ENCODE results near the gene KCNK10. TPM values are rescaled to one million over a fixed set of nuclear protein-coding genes. Genes with fewer than 3 reads are reported as not detected.

Gene KCNK10
- total and polyA plus RNA-seq, 2 donors (not counting 1 experiment from before 2014, with no cell fraction given): 0.20 TPM; not detected in 1

DNA sequence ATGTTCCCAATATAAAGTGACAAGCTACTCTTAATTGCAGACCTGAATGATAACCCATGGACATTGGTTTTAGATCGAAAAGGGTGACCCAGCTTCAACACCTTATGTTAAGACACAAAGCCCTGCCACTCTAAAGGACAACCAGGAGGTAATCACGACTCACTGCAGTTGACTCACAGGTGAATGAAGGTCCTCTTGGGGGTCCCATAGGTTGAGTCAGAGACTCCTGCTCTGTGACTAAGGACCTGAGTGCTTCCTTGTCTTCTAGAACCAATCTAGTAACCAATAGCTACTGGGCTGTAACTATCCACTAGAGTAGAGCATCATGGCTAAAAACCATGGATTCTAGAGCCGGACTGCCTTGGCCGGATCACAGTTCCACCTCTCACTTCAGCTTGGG is 73.8 kb downstream of the KCNK10 start:
- Histone ChIP-seq H3K9ac (ENCODE audit: low read length) (no peak overlapping the region), H3K4me2 (replicated peaks; ENCODE audit: low read depth, low read length, poor library complexity, severe bottlenecking) (no peak overlapping the region), H2AFZ (ENCODE audit: insufficient read depth, low read depth, low read length, poor library complexity, severe bottlenecking) (no peak overlapping the region), H3K79me2 (ENCODE audit: control insufficient read depth, insufficient read depth, low read length) (no peaks in the 10 kb centered on the region), H3K4me1 (ENCODE audit: control insufficient read depth in 2 of 2, insufficient read depth in 2 of 2, low read length in 2 of 2) (no peaks in the 10 kb centered on the region), H3K27me3 (replicated peaks in 1 of 4; ENCODE audit: control extremely low read depth in 1 of 4, control insufficient read depth in 3 of 4, insufficient read depth in 4 of 4, low read length in 3 of 4) (no peaks in the 10 kb centered on the region), H3K36me3 (replicated peaks in 1 of 2; ENCODE audit: control extremely low read depth in 1 of 2, control insufficient read depth in 1 of 2, extremely low read depth in 1 of 2, insufficient read depth in 2 of 2, low read length in 1 of 2) (no peaks in the 10 kb centered on the region), H3K27ac (ENCODE audit: low read length in 2 of 2) (no peak overlapping the region), H3K4me3 (ENCODE audit: control extremely low read depth in 1 of 5, extremely low read depth in 1 of 5, insufficient read depth in 1 of 5, low read depth in 2 of 5, low read length in 4 of 5) (no peak overlapping the region), H4K20me1 (ENCODE audit: control insufficient read depth, insufficient read depth, low read length, poor library complexity, severe bottlenecking) (no peaks in the 10 kb centered on the region), H3K9me3 (ENCODE audit: control extremely low read depth in 1 of 3, control insufficient read depth in 2 of 3, insufficient read depth in 1 of 3, low read length in 2 of 3) (peaks cover 0 to 5% (median 0%) of the 10 kb centered on the region in 3 donors)
- no peak overlapping the region for H3K27ac Mint-ChIP-seq
- no peak for ATAC-seq (ENCODE audit: low read depth)
- ChIA-PET CTCF (interaction anchor here (0.7 to 1.2 kb wide), 2 partner anchors 66 to 81 kb away, joined by 3 to 5 read pairs; no protein-coding TSS in a partner anchor), POLR2A (no interaction called here)
- peaks cover 13% of the 10 kb centered on the region for H3K27me3 Mint-ChIP-seq
- H3K4me3 Mint-ChIP-seq: no peak overlapping the region
- intact Hi-C loops (cut with micrococcal nuclease): no loop called here
- WGBS (ENCODE audit: insufficient coverage): 92% methylated on average over 2 of the region's 4 CpGs
- no peaks in the 10 kb centered on the region for H3K4me1 Mint-ChIP-seq
- no peak for TF ChIP-seq EZH2 (IDR thresholded peaks at IDR 0.05; ENCODE audit: borderline replicate concordance, insufficient read depth, low read depth, low read length, poor library complexity, severe bottlenecking)
- TF ChIP-seq, protein P1, sequence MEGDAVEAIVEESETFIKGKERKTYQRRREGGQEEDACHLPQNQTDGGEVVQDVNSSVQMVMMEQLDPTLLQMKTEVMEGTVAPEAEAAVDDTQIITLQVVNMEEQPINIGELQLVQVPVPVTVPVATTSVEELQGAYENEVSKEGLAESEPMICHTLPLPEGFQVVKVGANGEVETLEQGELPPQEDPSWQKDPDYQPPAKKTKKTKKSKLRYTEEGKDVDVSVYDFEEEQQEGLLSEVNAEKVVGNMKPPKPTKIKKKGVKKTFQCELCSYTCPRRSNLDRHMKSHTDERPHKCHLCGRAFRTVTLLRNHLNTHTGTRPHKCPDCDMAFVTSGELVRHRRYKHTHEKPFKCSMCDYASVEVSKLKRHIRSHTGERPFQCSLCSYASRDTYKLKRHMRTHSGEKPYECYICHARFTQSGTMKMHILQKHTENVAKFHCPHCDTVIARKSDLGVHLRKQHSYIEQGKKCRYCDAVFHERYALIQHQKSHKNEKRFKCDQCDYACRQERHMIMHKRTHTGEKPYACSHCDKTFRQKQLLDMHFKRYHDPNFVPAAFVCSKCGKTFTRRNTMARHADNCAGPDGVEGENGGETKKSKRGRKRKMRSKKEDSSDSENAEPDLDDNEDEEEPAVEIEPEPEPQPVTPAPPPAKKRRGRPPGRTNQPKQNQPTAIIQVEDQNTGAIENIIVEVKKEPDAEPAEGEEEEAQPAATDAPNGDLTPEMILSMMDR (IDR thresholded peaks at IDR 0.05): no peak
- no peak for DNase-seq
- no peaks in the 10 kb centered on the region for H3K9me3 Mint-ChIP-seq (ENCODE audit: insufficient read depth)

DNA sequence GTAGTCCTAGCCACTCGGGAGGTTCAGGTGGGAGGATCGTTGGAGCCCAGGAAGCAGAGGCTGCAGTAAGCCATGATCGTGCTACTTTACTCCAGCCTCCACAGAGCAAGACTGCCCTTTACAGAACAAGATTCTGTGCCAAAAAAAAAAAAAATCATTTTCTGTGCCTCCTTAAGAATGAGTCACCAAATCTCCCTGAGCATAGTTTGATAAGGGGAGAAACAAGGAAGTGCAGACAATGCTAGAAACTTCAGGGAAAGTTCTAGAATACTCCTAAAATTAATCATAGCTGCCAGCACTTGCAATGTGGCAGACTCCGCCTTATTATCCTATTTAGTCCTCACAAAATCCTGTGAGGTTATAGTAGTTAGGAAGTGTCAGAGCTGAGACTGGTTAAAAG is 74.5 kb downstream of the KCNK10 start:
- Histone ChIP-seq H3K27me3 (replicated peaks in 1 of 4; ENCODE audit: control extremely low read depth in 1 of 4, control insufficient read depth in 3 of 4, insufficient read depth in 4 of 4, low read length in 3 of 4) (no peaks in the 10 kb centered on the region), H3K36me3 (replicated peaks in 1 of 2; ENCODE audit: control extremely low read depth in 1 of 2, control insufficient read depth in 1 of 2, extremely low read depth in 1 of 2, insufficient read depth in 2 of 2, low read length in 1 of 2) (no peaks in the 10 kb centered on the region), H3K27ac (ENCODE audit: low read length in 2 of 2) (no peak overlapping the region), H3K4me2 (replicated peaks; ENCODE audit: low read depth, low read length, poor library complexity, severe bottlenecking) (no peak overlapping the region), H3K9me3 (ENCODE audit: control extremely low read depth in 1 of 3, control insufficient read depth in 2 of 3, insufficient read depth in 1 of 3, low read length in 2 of 3) (peaks cover 0 to 2% (median 0%) of the 10 kb centered on the region in 3 donors), H2AFZ (ENCODE audit: insufficient read depth, low read depth, low read length, poor library complexity, severe bottlenecking) (no peak overlapping the region), H3K4me1 (ENCODE audit: control insufficient read depth in 2 of 2, insufficient read depth in 2 of 2, low read length in 2 of 2) (no peaks in the 10 kb centered on the region), H3K4me3 (ENCODE audit: control extremely low read depth in 1 of 5, extremely low read depth in 1 of 5, insufficient read depth in 1 of 5, low read depth in 2 of 5, low read length in 4 of 5) (no peak overlapping the region), H4K20me1 (ENCODE audit: control insufficient read depth, insufficient read depth, low read length, poor library complexity, severe bottlenecking) (no peaks in the 10 kb centered on the region), H3K9ac (ENCODE audit: low read length) (no peak overlapping the region), H3K79me2 (ENCODE audit: control insufficient read depth, insufficient read depth, low read length) (no peaks in the 10 kb centered on the region)
- H3K4me1 Mint-ChIP-seq: no peaks in the 10 kb centered on the region
- intact Hi-C loops (cut with micrococcal nuclease): no loop called here
- H3K27ac Mint-ChIP-seq: no peak overlapping the region
- peaks cover 16% of the 10 kb centered on the region for H3K27me3 Mint-ChIP-seq
- DNase-seq: no peak
- ChIA-PET POLR2A (no interaction called here), CTCF (interaction anchor here (0.7 kb wide), 1 partner anchor 65 kb away, joined by 5 read pairs; no protein-coding TSS in a partner anchor)
- TF ChIP-seq, protein P1 (IDR thresholded peaks at IDR 0.05): no peak
- TF ChIP-seq EZH2 (IDR thresholded peaks at IDR 0.05; ENCODE audit: borderline replicate concordance, insufficient read depth, low read depth, low read length, poor library complexity, severe bottlenecking): no peak
- no peak for ATAC-seq (ENCODE audit: low read depth)
- H3K4me3 Mint-ChIP-seq: no peak overlapping the region
- no peaks in the 10 kb centered on the region for H3K9me3 Mint-ChIP-seq (ENCODE audit: insufficient read depth)
- WGBS (ENCODE audit: insufficient coverage): 100% methylated on average over 2 of the region's 4 CpGs
